Stimulated activated CD8-positive, alpha-beta memory T cell treated with anti-CD3 and anti-CD28 coated beads, Interleukin-12 subunit alpha, Interleukin-12 subunit beta, amount 100 ng/mL, for 4 hours (primary cell): Measurements from ENCODE around the gene INIP.
"Not testable (repeated sequence)": the region's sequence is repeated elsewhere in the genome, so short reads cannot be mapped to it uniquely, and the experiment has no call there.

Source experiments
- DNase-seq: peaks from one replicate; pipeline ENCODE4 v3.0.0-alpha.2; 2020; ENCODE audit warnings: low read depth

Gene INIP

DNA sequence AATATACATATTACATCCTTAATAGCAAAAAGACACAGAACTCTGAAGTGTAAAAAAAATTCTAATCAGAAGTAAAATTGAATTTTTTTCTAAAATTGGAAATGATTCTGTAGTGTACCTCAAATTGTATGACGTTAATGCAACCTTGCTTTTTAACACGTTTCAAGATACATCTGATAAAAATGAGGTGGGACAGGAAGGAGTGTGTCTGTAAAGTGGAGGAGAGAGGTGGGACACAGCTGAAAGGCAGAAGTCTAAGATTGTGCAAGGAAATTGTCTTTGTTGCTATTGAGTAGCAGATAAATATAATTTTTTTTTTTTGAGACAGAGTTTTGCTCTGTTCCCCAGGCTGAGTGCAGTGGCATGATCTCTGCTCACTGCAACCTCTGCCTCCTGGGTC, 17.0 kb upstream of the INIP start:
- no peak for DNase-seq

DNA sequence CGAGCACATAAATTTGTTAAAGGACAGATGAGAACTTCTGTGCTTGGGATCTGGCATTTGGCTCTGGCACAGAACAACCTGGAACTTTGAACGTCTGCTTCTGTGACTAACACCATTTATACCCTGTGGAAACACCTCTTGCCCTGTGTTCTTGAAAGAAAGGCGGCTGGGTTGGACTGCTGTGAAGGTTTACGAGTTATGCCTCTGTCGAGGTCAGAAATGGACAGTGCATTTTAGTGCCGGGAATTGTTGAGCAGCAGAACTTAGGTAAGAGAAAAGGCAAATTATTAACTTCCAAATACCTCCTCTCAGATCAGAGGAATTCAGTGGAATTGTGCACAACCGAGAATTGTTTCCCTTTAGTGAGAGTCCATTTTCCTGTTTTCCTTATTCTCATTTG, 14.1 kb upstream of the INIP start:
- no peak for DNase-seq

DNA sequence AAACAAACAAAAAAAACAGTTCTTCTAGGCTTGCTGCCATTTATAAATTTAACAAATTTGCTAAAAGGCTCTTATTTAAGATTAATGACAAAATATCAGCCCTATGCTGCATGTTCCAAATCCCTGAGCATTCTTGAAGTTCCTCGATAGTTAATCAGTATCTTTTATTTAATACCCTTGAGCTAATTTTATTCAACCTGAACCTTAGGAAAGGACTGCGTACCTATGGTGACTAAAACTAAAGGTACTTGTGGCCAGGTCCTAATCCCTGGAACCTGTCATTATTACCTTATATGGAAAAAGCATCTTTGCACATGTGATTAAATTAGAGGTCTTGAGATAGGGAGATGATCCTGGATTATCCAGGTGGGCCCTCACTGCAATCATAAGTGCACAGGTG, 10.5 kb upstream of the INIP start:
- DNase-seq, result no peak

- no peak for DNase-seq
Measured at GRCh38 chr9:112726428-112726827, 8.5 kb upstream of the INIP start.

DNA sequence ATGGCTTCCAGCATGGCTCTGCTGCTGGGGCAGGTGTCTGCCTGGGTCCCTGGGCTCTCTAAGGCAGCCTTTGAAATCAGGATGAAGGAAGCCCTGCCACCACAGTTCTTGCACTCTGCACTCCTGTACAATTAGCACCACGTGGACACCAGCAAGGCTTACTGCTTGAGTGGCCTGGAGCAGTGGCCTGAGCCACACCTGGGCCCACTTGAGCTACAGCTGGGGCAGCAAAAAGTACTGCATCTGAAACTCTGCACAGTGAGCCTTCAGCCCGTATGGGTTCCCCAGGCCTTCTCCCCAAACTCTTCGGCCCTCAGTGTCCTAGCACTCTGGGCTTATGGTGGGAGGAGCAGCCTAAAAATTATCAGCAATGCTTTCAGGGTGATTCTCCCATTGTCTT, 8.0 kb upstream of the INIP start:
- no peak for DNase-seq

DNA sequence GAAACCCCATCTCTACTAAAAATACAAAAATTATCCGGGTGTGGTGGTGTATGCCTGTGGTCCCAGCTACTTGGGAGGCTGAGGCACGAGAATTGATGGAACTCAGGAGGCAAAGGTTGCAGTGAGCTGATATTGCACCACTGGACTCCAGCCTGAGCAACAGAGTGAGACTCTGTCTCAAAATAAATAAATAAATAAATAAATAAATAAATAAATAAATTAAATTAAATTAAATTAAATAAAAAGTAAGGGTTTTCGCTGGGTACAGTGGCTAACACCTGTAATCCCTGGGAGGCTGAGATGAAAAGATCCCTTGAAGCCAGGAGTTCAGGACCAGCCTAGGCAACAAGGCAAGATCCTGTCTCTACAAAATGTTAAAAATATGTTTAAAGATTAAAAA, 4.8 kb upstream of the INIP start:
- not testable (repeated sequence) for DNase-seq

- no peak for DNase-seq
Measured at GRCh38 chr9:112720113-112720780, 2.3 kb upstream of the INIP start.

DNA sequence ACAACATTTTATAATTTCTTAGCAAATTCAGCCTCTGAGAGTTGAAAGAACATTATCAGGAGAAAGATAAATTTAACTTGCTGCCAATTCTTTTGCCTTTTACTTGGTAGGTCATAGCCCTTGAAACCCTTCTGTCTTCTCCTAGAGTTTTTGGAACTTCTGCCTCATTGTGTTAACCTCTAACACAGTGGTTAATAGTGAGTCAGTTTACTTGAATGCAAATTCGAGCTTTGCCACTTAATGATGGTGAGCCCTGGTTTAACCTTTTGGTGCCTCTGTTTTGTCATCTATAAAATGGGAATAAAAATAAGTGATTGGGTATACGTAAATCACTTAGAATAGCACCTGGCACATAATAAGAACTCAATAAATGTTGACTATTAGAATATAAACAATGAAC, 1.8 kb upstream of the INIP start:
- DNase-seq, result no peak

- no peak for DNase-seq
Measured at GRCh38 chr9:112719241-112719691, 1.3 kb upstream of the INIP start.

GRCh38 chr9:112712678-112713077, 5.2 kb downstream of the INIP start:
- DNase-seq, result no peak

DNA sequence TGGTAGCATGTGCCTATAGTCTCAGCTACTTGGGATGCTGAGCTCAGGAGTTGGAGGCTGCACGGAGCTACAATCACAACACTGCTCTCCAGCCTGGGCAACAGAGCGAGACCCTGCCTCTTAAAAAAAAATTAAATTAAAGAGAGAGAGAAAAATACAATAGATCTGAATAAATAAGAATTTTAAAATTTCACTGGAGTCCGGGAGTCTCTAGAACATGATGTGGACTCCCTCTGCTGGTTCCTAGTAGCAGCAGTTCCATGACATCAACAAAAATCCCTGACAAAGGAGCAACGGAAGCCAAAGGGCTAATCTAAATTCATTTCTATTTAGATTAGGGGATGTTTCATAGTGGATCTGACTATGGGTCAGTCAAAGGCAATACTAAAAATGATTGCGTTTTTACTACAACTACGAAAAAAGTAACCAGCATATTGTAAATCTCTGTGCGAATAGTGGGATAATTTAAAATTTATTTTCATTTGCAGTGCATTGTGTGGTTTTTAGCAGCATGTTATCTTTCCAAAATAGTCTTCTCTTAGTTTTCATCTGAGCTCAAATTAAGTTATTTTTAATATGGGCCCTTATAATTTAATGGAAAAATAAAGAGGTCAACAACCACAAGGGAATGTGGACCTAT, 6.7 kb downstream of the INIP start:
- no peak for DNase-seq

GRCh38 chr9:112705768-112706427, 12.0 kb downstream of the INIP start:
- no peak for DNase-seq

- no peak for DNase-seq
Measured at GRCh38 chr9:112703304-112703703, 14.6 kb downstream of the INIP start.

GRCh38 chr9:112700085-112700484, 17.8 kb downstream of the INIP start:
- DNase-seq, result no peak

GRCh38 chr9:112699230-112699629, 18.7 kb downstream of the INIP start:
- no peak for DNase-seq

DNA sequence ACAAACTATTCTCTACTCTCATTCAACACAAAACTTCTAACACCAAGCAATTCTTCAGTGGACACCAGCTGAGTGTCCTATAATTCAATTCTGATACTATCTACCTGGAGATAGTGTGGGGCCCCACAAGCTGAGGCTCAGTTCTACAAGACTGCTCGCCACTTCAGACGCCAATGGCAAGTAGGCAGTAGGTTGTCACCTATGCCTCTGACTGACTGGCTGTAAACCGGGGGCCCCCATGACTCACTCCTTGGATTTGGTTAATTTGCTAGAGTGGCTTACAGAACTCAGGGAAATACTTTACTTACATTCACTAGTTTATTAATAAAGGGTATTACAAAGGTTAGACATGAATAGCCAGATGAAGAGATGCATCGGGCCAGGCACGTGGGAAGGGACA, 21.5 kb downstream of the INIP start:
- no peak for DNase-seq

GRCh38 chr9:112694706-112695555, 23.0 kb downstream of the INIP start:
- no peak for DNase-seq

GRCh38 chr9:112689161-112689740, 28.7 kb downstream of the INIP start:
- no peak for DNase-seq

DNA sequence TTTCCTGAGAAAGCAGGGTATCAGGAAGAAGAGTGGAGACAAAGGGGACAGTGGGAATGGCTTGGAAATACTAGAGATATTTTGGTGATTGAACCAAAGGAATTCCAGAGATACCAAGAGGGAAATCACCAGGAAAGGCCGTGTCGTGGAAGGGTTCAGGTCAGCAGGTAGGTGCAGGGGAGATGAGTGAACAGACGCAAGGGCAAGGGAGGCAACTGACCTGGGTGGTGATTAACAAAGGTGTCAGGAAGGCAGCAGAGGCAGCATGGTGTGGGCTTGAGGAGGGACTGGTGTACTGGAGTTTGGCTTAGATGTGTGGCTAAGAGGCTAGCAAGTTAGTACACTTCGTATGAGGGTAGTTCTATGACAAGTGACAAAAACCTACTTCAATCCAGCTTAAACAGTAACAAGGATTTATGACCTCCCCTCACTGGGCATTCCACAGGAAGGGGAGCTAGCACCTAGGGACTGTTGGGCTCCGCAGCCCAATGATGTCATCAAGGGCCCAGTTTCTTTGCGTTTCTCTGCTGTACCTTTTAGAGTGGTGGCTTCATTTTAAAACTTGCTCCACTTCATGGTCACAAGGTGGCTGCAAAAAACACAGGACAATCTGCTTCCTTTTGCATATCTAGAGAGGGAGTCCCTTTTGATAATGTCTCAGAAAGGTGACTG, 37.0 kb downstream of the INIP start:
- no peak for DNase-seq

GRCh38 chr9:112677040-112677439, 40.9 kb downstream of the INIP start:
- no peak for DNase-seq

- not testable (repeated sequence) for DNase-seq
Measured at GRCh38 chr9:112673221-112673620, 44.7 kb downstream of the INIP start.
